ENCODE data around the gene ANKS6.

ANKS6 gene

GRCh38 chr9:98773721-98774120, 22.6 kb downstream of the ANKS6 start:
- no peak for TF ChIP-seq EZH2phosphoT487 (IDR thresholded peaks at IDR 0.05; ENCODE audit: borderline replicate concordance, low read length)
- no peak for TF ChIP-seq CTCF (IDR thresholded peaks at IDR 0.05; ENCODE audit: low read depth, low read length, poor library complexity, severe bottlenecking)
- H3K9me2 ChIP-seq (replicated peaks; ENCODE audit: control insufficient read depth, low read length) = no peaks in the 10 kb centered on the region
- no peaks in the 10 kb centered on the region for H3K36me3 ChIP-seq (ENCODE audit: control insufficient read depth, low read length)

GRCh38 chr9:98772364-98773155, 23.8 kb downstream of the ANKS6 start:
- H3K4me1 ChIP-seq (ENCODE audit: control insufficient read depth, low read length) = no peaks in the 10 kb centered on the region
- no peak for TF ChIP-seq EZH2phosphoT487 (IDR thresholded peaks at IDR 0.05; ENCODE audit: borderline replicate concordance, low read length)
- TF ChIP-seq CTCF (IDR thresholded peaks at IDR 0.05; ENCODE audit: low read depth, low read length, poor library complexity, severe bottlenecking) = no peak
- no peaks in the 10 kb centered on the region for H3K9me3 ChIP-seq (ENCODE audit: control insufficient read depth, insufficient read depth, low read length)
- H4K20me1 ChIP-seq (ENCODE audit: control insufficient read depth, insufficient read depth, low read depth, low read length) = no peaks in the 10 kb centered on the region
- H3K9me2 ChIP-seq (replicated peaks; ENCODE audit: control insufficient read depth, low read length) = no peaks in the 10 kb centered on the region
- no peak overlapping the region for H3K4me3 ChIP-seq (ENCODE audit: low read length)
- no peak overlapping the region for H3K27ac ChIP-seq (ENCODE audit: low read depth, low read length)
- no peaks in the 10 kb centered on the region for H3K27me3 ChIP-seq (ENCODE audit: control insufficient read depth, low read length)
- no peaks in the 10 kb centered on the region for H3K79me2 ChIP-seq (ENCODE audit: control insufficient read depth, low read length)
- no peaks in the 10 kb centered on the region for H3K36me3 ChIP-seq (ENCODE audit: control insufficient read depth, low read length)
- no peaks in the 10 kb centered on the region for H3F3A ChIP-seq (ENCODE audit: control insufficient read depth, insufficient read depth)
- no peak overlapping the region for H3K4me2 ChIP-seq (ENCODE audit: low read length)

More at GRCh38 chr9:98773721-98774120, 22.6 kb downstream of the ANKS6 start:
- Histone ChIP-seq H3K27ac (ENCODE audit: low read depth, low read length) (no peak overlapping the region), H4K20me1 (ENCODE audit: control insufficient read depth, insufficient read depth, low read depth, low read length) (no peaks in the 10 kb centered on the region), H3K4me2 (ENCODE audit: low read length) (no peak overlapping the region), H3K79me2 (ENCODE audit: control insufficient read depth, low read length) (no peaks in the 10 kb centered on the region), H3K27me3 (ENCODE audit: control insufficient read depth, low read length) (no peaks in the 10 kb centered on the region), H3K9me3 (ENCODE audit: control insufficient read depth, insufficient read depth, low read length) (no peaks in the 10 kb centered on the region), H3K4me1 (ENCODE audit: control insufficient read depth, low read length) (no peaks in the 10 kb centered on the region), H3K4me3 (ENCODE audit: low read length) (no peak overlapping the region), H3F3A (ENCODE audit: control insufficient read depth, insufficient read depth) (no peaks in the 10 kb centered on the region)

- no peak overlapping the region for H3K4me3 ChIP-seq (ENCODE audit: low read length)
- H3K4me2 ChIP-seq (ENCODE audit: low read length) = no peak overlapping the region
- no peaks in the 10 kb centered on the region for H4K20me1 ChIP-seq (ENCODE audit: control insufficient read depth, insufficient read depth, low read depth, low read length)
- no peak for TF ChIP-seq EZH2phosphoT487 (IDR thresholded peaks at IDR 0.05; ENCODE audit: borderline replicate concordance, low read length)
- no peak for TF ChIP-seq CTCF (IDR thresholded peaks at IDR 0.05; ENCODE audit: low read depth, low read length, poor library complexity, severe bottlenecking)
- H3F3A ChIP-seq (ENCODE audit: control insufficient read depth, insufficient read depth) = no peaks in the 10 kb centered on the region
- H3K9me3 ChIP-seq (ENCODE audit: control insufficient read depth, insufficient read depth, low read length) = no peaks in the 10 kb centered on the region
- no peaks in the 10 kb centered on the region for H3K9me2 ChIP-seq (replicated peaks; ENCODE audit: control insufficient read depth, low read length)
- H3K4me1 ChIP-seq (ENCODE audit: control insufficient read depth, low read length) = no peaks in the 10 kb centered on the region
- H3K27ac ChIP-seq (ENCODE audit: low read depth, low read length) = no peak overlapping the region
- H3K27me3 ChIP-seq (ENCODE audit: control insufficient read depth, low read length) = no peaks in the 10 kb centered on the region
- no peaks in the 10 kb centered on the region for H3K36me3 ChIP-seq (ENCODE audit: control insufficient read depth, low read length)
- no peaks in the 10 kb centered on the region for H3K79me2 ChIP-seq (ENCODE audit: control insufficient read depth, low read length)
These were observed 25.0 kb downstream of the ANKS6 start for GRCh38 chr9:98771209-98771874.
